Neural progenitor cell (in vitro differentiated cells): ENCODE data around the gene RPL39L.

ENCODE experiments used
- EZH2 ChIP-seq: fragments of 200-600 bp; sonication (generic); IDR thresholded peaks from 2 replicates; pipeline ENCODE4 v1.6.1; 2017; ENCODE audit warnings: antibody characterized with exemption, mild to moderate bottlenecking, moderate library complexity
- EZH2phosphoT487 ChIP-seq: fragments of 200-600 bp; sonication (generic); IDR thresholded peaks from 2 replicates; pipeline ENCODE4 v1.6.1; 2017; ENCODE audit warnings: antibody characterized with exemption
- TF ChIP-seq, protein P1 (sequence below): fragments of 200-600 bp; sonication (generic); IDR thresholded peaks from 2 replicates; pipeline ENCODE4 v1.5.1; 2017; ENCODE audit warnings: antibody characterized with exemption, mild to moderate bottlenecking

- TF ChIP-seq, protein P1, sequence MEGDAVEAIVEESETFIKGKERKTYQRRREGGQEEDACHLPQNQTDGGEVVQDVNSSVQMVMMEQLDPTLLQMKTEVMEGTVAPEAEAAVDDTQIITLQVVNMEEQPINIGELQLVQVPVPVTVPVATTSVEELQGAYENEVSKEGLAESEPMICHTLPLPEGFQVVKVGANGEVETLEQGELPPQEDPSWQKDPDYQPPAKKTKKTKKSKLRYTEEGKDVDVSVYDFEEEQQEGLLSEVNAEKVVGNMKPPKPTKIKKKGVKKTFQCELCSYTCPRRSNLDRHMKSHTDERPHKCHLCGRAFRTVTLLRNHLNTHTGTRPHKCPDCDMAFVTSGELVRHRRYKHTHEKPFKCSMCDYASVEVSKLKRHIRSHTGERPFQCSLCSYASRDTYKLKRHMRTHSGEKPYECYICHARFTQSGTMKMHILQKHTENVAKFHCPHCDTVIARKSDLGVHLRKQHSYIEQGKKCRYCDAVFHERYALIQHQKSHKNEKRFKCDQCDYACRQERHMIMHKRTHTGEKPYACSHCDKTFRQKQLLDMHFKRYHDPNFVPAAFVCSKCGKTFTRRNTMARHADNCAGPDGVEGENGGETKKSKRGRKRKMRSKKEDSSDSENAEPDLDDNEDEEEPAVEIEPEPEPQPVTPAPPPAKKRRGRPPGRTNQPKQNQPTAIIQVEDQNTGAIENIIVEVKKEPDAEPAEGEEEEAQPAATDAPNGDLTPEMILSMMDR: no peak
- TF ChIP-seq EZH2 (no peak), EZH2phosphoT487 (no peak)
Observed at GRCh38 chr3:187166750-187167149, 27.5 kb upstream of the RPL39L start.
